ENCODE results near the gene NEDD4L. TPM values are rescaled to one million over a fixed set of nuclear protein-coding genes. Genes with fewer than 3 reads are reported as not detected.

NEDD4L gene
- total and polyA plus RNA-seq, 2 experiments from 2014 or later = 36.2 to 72.3 TPM

- peaks cover 14% of the 10 kb centered on the region; the same call in 2 of the 3 replicates for H3K36me3 Mint-ChIP-seq (ENCODE audit: low read depth)
- H2AFZ ChIP-seq = no peak overlapping the region
- no peaks in the 10 kb centered on the region for H3K9me2 ChIP-seq (ENCODE audit: insufficient read depth)
- H3F3A ChIP-seq (replicated peaks; ENCODE audit: low read depth) = 0 out of 2 replicates have a peak, but pooled peaks cover 5% of the 10 kb centered on the region
- peaks cover 78% of the 10 kb centered on the region for H3K4me1 ChIP-seq (ENCODE audit: insufficient read depth)
- no peak overlapping the region for H3K4me3 ChIP-seq
- no peaks in the 10 kb centered on the region for H3K27me3 ChIP-seq (ENCODE audit: insufficient read depth)
- H3K4me3 Mint-ChIP-seq = no peak overlapping the region
- H3K27me3 Mint-ChIP-seq (ENCODE audit: insufficient read depth, low read depth, poor library complexity) = peaks cover 7% of the 10 kb centered on the region
- H3K27ac ChIP-seq (ENCODE audit: low read depth) = peak overlapping the region; percentile 43; the same call in 1 of the 2 replicates
- H4K20me1 ChIP-seq (replicated peaks; ENCODE audit: insufficient read depth) = no peaks in the 10 kb centered on the region
- H3K36me3 ChIP-seq (ENCODE audit: insufficient read depth) = no peaks in the 10 kb centered on the region
- H3K27ac Mint-ChIP-seq = peak overlapping the region; percentile 54
- ATAC-seq (no peak), DNase-seq (ENCODE audit: low spot score) (no peak)
- peaks cover 87% of the 10 kb centered on the region for H3K4me1 Mint-ChIP-seq
- H3K79me2 ChIP-seq (replicated peaks; ENCODE audit: insufficient read depth) = no peaks in the 10 kb centered on the region
- TF ChIP-seq STAT1 (IDR thresholded peaks at IDR 0.05; ENCODE audit: unreplicated experiment) (no peak), ZNF331 (CRISPR knock-in tag; IDR thresholded peaks at IDR 0.05; ENCODE audit: low read depth) (no peak), CTCF (conservative IDR thresholded peaks at IDR 0.05; ENCODE audit: low read depth in 2 of 2) (no peak), NANOG (IDR thresholded peaks at IDR 0.05; ENCODE audit: borderline replicate concordance) (no peak), CREB1 (CRISPR knock-in tag; IDR thresholded peaks at IDR 0.05; ENCODE audit: low read depth) (no peak), ZNF462 (CRISPR knock-in tag; IDR thresholded peaks at IDR 0.05) (no peak), EZH2 (IDR thresholded peaks at IDR 0.05; ENCODE audit: low read depth, unreplicated experiment) (no peak), EZH2phosphoT487 (IDR thresholded peaks at IDR 0.05; ENCODE audit: unreplicated experiment) (no peak), REST (IDR thresholded peaks at IDR 0.05; ENCODE audit: unreplicated experiment) (no peak), ETS1 (IDR thresholded peaks at IDR 0.05) (no peak), POLR2AphosphoS5 (IDR thresholded peaks at IDR 0.05; ENCODE audit: low read depth) (no peak), JUNB (IDR thresholded peaks at IDR 0.05; ENCODE audit: unreplicated experiment) (no peak), ZNF114 (CRISPR knock-in tag; IDR thresholded peaks at IDR 0.05) (no peak)
- no peaks in the 10 kb centered on the region; the same call in 2 of the 3 replicates for H3K9me3 Mint-ChIP-seq
- peak overlapping the region; percentile 23; the same call in 1 of the 2 replicates for H3K4me2 ChIP-seq
Observed at GRCh38 chr18:58341916-58342315, 297.9 kb downstream of the NEDD4L start.
